Measurements from ENCODE around the gene ZNF683. TPM values are rescaled to one million over a fixed set of nuclear protein-coding genes. Genes with fewer than 3 reads are reported as not detected.

The ZNF683 gene
- total and polyA plus RNA-seq, 2 experiments from 2014 or later = not detected

DNA sequence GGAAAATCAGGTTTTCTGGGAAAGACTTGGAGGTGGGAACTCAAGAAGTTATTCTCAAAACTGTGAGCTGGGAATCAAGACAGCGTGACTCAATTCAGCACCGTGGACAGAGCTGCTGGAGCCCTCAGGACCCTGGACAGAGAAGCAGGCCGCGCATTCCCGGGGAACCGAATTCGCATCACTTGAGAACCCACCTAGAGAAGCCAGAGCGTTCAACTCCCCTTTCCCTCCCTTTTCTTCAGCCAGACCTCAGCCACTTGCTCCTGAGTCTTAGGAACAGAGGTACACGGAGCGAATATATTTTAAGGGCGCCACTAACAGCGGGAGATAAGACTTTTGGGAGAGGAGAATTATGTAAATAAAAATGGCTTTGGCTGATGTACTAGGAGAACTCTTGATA, 36.1 kb upstream of the ZNF683 start (continued):
- TF ChIP-seq STAT1 (IDR thresholded peaks at IDR 0.05; ENCODE audit: unreplicated experiment) = no peak

DNA sequence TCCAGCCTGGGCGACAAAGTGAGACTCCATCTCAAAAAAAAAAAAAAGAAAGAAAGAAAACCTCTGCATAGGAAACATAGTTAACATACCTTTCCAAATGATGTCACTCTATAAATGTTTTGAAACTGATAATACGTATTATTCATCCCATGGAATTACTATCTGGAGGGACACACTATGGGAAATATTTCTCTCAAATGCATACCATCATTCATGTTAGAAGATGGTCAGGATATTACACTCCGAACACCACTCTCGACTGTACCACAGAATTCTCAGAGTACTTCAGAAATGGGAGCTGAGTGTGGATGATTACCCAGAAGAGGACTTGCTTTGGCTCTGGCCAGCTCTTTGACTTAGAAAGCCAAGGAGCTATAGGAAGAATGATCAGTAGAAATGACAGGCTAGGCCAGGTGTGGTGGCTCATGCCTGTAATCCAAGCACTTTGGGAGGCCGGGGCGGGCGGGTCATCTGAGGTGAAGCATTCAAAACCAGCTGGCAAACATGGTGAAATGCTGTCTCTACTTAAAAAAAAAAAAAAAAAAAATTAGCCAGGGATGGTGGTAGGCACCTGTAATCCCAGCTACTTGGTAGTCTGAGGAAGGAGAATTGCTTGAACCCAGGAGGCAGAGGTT, 32.8 kb upstream of the ZNF683 start:
- Histone ChIP-seq H3K27me3 (ENCODE audit: insufficient read depth) (no peaks in the 10 kb centered on the region), H3K9me2 (ENCODE audit: insufficient read depth) (no peaks in the 10 kb centered on the region), H3K36me3 (ENCODE audit: insufficient read depth) (no peaks in the 10 kb centered on the region), H2AFZ (no peak overlapping the region), H3K4me2 (no peak overlapping the region), H3K27ac (ENCODE audit: low read depth) (no peak overlapping the region), H3K79me2 (replicated peaks; ENCODE audit: insufficient read depth) (no peaks in the 10 kb centered on the region), H4K20me1 (replicated peaks; ENCODE audit: insufficient read depth) (peaks cover 2% of the 10 kb centered on the region; the same call in 1 of the 2 replicates), H3K4me1 (ENCODE audit: insufficient read depth) (peaks cover 10% of the 10 kb centered on the region), H3K4me3 (no peak overlapping the region), H3F3A (replicated peaks; ENCODE audit: low read depth) (peaks cover 5% of the 10 kb centered on the region)
- H3K27me3 Mint-ChIP-seq (ENCODE audit: insufficient read depth, low read depth, poor library complexity) = peaks cover 18% of the 10 kb centered on the region
- H3K9me3 Mint-ChIP-seq = no peaks in the 10 kb centered on the region; the same call in 2 of the 3 replicates
- no peak for ATAC-seq
- no peak for DNase-seq (ENCODE audit: low spot score)
- H3K4me1 Mint-ChIP-seq = peaks cover 15% of the 10 kb centered on the region
- H3K27ac Mint-ChIP-seq = no peak overlapping the region
- no peak for TF ChIP-seq CREB1 (CRISPR knock-in tag; IDR thresholded peaks at IDR 0.05; ENCODE audit: low read depth)
- TF ChIP-seq, protein P1, sequence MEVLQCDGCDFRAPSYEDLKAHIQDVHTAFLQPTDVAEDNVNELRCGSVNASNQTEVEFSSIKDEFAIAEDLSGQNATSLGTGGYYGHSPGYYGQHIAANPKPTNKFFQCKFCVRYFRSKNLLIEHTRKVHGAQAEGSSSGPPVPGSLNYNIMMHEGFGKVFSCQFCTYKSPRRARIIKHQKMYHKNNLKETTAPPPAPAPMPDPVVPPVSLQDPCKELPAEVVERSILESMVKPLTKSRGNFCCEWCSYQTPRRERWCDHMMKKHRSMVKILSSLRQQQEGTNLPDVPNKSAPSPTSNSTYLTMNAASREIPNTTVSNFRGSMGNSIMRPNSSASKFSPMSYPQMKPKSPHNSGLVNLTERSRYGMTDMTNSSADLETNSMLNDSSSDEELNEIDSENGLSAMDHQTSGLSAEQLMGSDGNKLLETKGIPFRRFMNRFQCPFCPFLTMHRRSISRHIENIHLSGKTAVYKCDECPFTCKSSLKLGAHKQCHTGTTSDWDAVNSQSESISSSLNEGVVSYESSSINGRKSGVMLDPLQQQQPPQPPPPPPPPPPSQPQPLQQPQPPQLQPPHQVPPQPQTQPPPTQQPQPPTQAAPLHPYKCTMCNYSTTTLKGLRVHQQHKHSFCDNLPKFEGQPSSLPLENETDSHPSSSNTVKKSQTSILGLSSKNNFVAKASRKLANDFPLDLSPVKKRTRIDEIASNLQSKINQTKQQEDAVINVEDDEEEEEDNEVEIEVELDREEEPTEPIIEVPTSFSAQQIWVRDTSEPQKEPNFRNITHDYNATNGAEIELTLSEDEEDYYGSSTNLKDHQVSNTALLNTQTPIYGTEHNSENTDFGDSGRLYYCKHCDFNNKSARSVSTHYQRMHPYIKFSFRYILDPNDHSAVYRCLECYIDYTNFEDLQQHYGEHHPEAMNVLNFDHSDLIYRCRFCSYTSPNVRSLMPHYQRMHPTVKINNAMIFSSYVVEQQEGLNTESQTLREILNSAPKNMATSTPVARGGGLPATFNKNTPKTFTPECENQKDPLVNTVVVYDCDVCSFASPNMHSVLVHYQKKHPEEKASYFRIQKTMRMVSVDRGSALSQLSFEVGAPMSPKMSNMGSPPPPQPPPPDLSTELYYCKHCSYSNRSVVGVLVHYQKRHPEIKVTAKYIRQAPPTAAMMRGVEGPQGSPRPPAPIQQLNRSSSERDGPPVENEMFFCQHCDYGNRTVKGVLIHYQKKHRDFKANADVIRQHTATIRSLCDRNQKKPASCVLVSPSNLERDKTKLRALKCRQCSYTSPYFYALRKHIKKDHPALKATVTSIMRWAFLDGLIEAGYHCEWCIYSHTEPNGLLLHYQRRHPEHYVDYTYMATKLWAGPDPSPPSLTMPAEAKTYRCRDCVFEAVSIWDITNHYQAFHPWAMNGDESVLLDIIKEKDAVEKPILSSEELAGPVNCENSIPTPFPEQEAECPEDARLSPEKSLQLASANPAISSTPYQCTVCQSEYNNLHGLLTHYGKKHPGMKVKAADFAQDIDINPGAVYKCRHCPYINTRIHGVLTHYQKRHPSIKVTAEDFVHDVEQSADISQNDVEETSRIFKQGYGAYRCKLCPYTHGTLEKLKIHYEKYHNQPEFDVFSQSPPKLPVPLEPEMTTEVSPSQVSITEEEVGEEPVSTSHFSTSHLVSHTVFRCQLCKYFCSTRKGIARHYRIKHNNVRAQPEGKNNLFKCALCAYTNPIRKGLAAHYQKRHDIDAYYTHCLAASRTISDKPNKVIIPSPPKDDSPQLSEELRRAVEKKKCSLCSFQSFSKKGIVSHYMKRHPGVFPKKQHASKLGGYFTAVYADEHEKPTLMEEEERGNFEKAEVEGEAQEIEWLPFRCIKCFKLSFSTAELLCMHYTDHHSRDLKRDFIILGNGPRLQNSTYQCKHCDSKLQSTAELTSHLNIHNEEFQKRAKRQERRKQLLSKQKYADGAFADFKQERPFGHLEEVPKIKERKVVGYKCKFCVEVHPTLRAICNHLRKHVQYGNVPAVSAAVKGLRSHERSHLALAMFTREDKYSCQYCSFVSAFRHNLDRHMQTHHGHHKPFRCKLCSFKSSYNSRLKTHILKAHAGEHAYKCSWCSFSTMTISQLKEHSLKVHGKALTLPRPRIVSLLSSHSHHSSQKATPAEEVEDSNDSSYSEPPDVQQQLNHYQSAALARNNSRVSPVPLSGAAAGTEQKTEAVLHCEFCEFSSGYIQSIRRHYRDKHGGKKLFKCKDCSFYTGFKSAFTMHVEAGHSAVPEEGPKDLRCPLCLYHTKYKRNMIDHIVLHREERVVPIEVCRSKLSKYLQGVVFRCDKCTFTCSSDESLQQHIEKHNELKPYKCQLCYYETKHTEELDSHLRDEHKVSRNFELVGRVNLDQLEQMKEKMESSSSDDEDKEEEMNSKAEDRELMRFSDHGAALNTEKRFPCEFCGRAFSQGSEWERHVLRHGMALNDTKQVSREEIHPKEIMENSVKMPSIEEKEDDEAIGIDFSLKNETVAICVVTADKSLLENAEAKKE (CRISPR knock-in tag; IDR thresholded peaks at IDR 0.05) = no peak
- TF ChIP-seq ZNF331 (CRISPR knock-in tag; IDR thresholded peaks at IDR 0.05; ENCODE audit: low read depth) = no peak
- TF ChIP-seq STAT1 (IDR thresholded peaks at IDR 0.05; ENCODE audit: unreplicated experiment) = no peak
- no peak for TF ChIP-seq NANOG (IDR thresholded peaks at IDR 0.05; ENCODE audit: borderline replicate concordance)
- TF ChIP-seq ZNF114 (CRISPR knock-in tag; IDR thresholded peaks at IDR 0.05) = no peak
- TF ChIP-seq, protein P2, sequence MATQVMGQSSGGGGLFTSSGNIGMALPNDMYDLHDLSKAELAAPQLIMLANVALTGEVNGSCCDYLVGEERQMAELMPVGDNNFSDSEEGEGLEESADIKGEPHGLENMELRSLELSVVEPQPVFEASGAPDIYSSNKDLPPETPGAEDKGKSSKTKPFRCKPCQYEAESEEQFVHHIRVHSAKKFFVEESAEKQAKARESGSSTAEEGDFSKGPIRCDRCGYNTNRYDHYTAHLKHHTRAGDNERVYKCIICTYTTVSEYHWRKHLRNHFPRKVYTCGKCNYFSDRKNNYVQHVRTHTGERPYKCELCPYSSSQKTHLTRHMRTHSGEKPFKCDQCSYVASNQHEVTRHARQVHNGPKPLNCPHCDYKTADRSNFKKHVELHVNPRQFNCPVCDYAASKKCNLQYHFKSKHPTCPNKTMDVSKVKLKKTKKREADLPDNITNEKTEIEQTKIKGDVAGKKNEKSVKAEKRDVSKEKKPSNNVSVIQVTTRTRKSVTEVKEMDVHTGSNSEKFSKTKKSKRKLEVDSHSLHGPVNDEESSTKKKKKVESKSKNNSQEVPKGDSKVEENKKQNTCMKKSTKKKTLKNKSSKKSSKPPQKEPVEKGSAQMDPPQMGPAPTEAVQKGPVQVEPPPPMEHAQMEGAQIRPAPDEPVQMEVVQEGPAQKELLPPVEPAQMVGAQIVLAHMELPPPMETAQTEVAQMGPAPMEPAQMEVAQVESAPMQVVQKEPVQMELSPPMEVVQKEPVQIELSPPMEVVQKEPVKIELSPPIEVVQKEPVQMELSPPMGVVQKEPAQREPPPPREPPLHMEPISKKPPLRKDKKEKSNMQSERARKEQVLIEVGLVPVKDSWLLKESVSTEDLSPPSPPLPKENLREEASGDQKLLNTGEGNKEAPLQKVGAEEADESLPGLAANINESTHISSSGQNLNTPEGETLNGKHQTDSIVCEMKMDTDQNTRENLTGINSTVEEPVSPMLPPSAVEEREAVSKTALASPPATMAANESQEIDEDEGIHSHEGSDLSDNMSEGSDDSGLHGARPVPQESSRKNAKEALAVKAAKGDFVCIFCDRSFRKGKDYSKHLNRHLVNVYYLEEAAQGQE (IDR thresholded peaks at IDR 0.05; ENCODE audit: unreplicated experiment) = no peak
- TF ChIP-seq EZH2phosphoT487 (IDR thresholded peaks at IDR 0.05; ENCODE audit: unreplicated experiment) = no peak
- TF ChIP-seq, protein P3, sequence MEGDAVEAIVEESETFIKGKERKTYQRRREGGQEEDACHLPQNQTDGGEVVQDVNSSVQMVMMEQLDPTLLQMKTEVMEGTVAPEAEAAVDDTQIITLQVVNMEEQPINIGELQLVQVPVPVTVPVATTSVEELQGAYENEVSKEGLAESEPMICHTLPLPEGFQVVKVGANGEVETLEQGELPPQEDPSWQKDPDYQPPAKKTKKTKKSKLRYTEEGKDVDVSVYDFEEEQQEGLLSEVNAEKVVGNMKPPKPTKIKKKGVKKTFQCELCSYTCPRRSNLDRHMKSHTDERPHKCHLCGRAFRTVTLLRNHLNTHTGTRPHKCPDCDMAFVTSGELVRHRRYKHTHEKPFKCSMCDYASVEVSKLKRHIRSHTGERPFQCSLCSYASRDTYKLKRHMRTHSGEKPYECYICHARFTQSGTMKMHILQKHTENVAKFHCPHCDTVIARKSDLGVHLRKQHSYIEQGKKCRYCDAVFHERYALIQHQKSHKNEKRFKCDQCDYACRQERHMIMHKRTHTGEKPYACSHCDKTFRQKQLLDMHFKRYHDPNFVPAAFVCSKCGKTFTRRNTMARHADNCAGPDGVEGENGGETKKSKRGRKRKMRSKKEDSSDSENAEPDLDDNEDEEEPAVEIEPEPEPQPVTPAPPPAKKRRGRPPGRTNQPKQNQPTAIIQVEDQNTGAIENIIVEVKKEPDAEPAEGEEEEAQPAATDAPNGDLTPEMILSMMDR (conservative IDR thresholded peaks at IDR 0.05; ENCODE audit: low read depth in 2 of 2) = no peak
- no peak for TF ChIP-seq JUNB (IDR thresholded peaks at IDR 0.05; ENCODE audit: unreplicated experiment)
- TF ChIP-seq EZH2 (IDR thresholded peaks at IDR 0.05; ENCODE audit: low read depth, unreplicated experiment) = no peak
- no peak for TF ChIP-seq POLR2AphosphoS5 (IDR thresholded peaks at IDR 0.05; ENCODE audit: low read depth)
- TF ChIP-seq, protein P4, sequence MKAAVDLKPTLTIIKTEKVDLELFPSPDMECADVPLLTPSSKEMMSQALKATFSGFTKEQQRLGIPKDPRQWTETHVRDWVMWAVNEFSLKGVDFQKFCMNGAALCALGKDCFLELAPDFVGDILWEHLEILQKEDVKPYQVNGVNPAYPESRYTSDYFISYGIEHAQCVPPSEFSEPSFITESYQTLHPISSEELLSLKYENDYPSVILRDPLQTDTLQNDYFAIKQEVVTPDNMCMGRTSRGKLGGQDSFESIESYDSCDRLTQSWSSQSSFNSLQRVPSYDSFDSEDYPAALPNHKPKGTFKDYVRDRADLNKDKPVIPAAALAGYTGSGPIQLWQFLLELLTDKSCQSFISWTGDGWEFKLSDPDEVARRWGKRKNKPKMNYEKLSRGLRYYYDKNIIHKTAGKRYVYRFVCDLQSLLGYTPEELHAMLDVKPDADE (IDR thresholded peaks at IDR 0.05) = no peak
- no peak overlapping the region for H3K4me3 Mint-ChIP-seq
- no peaks in the 10 kb centered on the region for H3K36me3 Mint-ChIP-seq (ENCODE audit: low read depth)
